Measurements from ENCODE around the gene EML2. TPM values are rescaled to one million over a fixed set of nuclear protein-coding genes. Genes with fewer than 3 reads are reported as not detected.
"Not testable (repeated sequence)": the region's sequence is repeated elsewhere in the genome, so short reads cannot be mapped to it uniquely, and the experiment has no call there.

Gene EML2
- total RNA-seq (2022) = 33.9 and 38.8 TPM in 2 replicates
- percentile 50 among the genes with signal in this experiment for Bru-seq, nascent RNA
- BruChase-seq, experiment 1, labeled RNA remaining after a 2-hour chase = percentile 48 among the genes with signal in this experiment
- percentile 51 among the genes with signal in this experiment for BruChase-seq, experiment 2, labeled RNA remaining after a 6-hour chase
- long read RNA-seq = 0 reads

DNA sequence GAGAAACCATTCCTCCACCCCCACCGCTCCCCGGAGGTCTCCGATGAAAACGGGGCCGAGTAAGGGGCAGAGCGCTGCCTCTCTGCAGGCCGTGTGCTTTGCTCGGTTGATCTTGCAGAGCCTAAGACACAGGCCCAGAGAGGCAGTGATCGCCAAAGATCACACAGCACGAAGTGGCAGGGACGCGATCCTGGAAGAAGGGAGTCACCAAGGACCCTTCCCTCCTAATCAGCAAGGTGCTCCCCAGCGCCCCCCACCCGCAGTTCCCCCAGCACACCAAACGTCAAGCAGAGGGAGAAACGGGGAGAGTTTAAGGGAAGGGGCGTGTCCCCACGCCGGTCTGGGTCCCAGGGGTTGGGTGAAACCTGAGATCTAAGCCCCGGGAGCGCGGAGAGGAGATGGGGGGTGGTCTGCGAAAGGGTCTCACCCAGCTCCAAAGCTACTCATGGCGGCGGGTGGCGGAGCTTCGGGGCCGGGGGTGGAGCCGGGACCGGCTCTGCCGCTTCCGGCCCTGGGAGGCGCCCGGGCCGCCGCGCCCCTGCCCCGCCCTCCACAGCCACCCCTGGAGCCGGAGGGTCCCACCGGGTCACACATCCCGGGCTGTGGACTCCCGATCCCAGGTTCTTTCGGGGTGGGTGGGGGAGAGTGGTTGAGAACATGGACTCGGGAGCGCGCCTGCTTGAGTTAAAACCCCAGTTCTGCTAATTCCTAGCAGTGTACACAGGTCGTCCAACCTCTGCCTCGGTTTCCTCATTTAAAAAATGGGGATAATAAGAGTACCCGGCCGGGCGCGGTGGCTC is at the start of gene EML2:
TSS of gene EML2 (minus strand) at position 468 of the 800 bp plus-strand sequence. CDS start at position 447, 21 bp downstream.
- Histone ChIP-seq H3K27me3 (replicated peaks; ENCODE audit: control insufficient read depth, insufficient read depth, low read length) (no peaks in the 10 kb centered on the region), H3K4me3 (ENCODE audit: low read depth, low read length) (peak within 1 kb of the TSS; percentile 53), H3K4me1 (peaks cover 25% of the 10 kb centered on the region), H3K36me3 (ENCODE audit: control insufficient read depth, insufficient read depth, low read length) (no peaks in the 10 kb centered on the region), H3K9me3 (no peaks in the 10 kb centered on the region)
- BruUV-seq (replicated peaks) = no TSS peak
- Mint-ChIP-seq H3K4me3 (ENCODE audit: unreplicated experiment) (peak within 1 kb of the TSS; percentile 75), H3K27me3 (ENCODE audit: insufficient read depth, unreplicated experiment) (no peaks in the 10 kb centered on the region), H3K4me1 (ENCODE audit: low read depth, unreplicated experiment) (peaks cover 25% of the 10 kb centered on the region), H3K36me3 (ENCODE audit: insufficient read depth, unreplicated experiment) (peaks cover 26% of the 10 kb centered on the region), H3K9me3 (ENCODE audit: unreplicated experiment) (no peaks in the 10 kb centered on the region), H3K27ac (ENCODE audit: unreplicated experiment) (peak within 1 kb of the TSS; percentile 83)
- TF ChIP-seq, protein P1, sequence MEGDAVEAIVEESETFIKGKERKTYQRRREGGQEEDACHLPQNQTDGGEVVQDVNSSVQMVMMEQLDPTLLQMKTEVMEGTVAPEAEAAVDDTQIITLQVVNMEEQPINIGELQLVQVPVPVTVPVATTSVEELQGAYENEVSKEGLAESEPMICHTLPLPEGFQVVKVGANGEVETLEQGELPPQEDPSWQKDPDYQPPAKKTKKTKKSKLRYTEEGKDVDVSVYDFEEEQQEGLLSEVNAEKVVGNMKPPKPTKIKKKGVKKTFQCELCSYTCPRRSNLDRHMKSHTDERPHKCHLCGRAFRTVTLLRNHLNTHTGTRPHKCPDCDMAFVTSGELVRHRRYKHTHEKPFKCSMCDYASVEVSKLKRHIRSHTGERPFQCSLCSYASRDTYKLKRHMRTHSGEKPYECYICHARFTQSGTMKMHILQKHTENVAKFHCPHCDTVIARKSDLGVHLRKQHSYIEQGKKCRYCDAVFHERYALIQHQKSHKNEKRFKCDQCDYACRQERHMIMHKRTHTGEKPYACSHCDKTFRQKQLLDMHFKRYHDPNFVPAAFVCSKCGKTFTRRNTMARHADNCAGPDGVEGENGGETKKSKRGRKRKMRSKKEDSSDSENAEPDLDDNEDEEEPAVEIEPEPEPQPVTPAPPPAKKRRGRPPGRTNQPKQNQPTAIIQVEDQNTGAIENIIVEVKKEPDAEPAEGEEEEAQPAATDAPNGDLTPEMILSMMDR (IDR thresholded peaks at IDR 0.05; ENCODE audit: insufficient read depth in 1 of 2, low read depth in 1 of 2, low read length in 1 of 2, severe bottlenecking in 1 of 2, unreplicated experiment in 1 of 2) = peak; percentile 45 to 67
- ChIA-PET CTCF (interaction anchor here (0.6 to 1.3 kb wide), 7 partner anchors 15 to 356 kb away, joined by 3 to 4 read pairs (median 3); partner anchors contain the start of gene CCDC61), POLR2A (interaction anchor here (0.6 to 0.8 kb wide), 2 partner anchors 38 to 153 kb away, joined by 3 read pairs; no protein-coding TSS in a partner anchor)
- DNase-seq = peak; percentile 70 to 78
- intact Hi-C loops (cut with micrococcal nuclease; ENCODE audit: unreplicated experiment) = no loop called here

DNA sequence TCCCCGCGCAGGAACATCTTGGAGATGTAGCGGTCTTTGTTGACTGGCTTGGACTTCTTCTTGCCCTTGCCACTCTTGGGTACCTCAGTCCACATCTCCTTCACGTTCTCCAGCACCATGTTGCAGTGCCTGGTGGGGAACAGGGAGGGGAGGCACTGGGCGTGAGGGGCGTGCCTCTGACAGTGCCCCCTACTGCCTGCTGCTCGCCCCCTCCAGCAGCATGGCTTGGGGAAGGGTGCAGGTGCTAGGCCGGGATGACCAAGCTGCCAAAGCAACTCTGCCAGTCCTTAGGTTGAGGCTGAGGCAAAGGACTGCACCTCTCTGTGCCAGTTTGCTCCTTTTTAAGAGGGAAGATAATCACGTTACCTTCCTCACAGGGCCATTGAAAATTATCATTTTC is 48.4 kb upstream of the EML2 start:
- CTCF ChIA-PET = interaction anchor here (0.6 to 0.8 kb wide), 2 partner anchors 10 to 1728 kb away, joined by 4 to 5 read pairs; no protein-coding TSS in a partner anchor
- Mint-ChIP-seq H3K4me1 (ENCODE audit: low read depth, unreplicated experiment) (no peaks in the 10 kb centered on the region), H3K27ac (ENCODE audit: unreplicated experiment) (no peak overlapping the region), H3K9me3 (ENCODE audit: unreplicated experiment) (no peaks in the 10 kb centered on the region), H3K27me3 (ENCODE audit: insufficient read depth, unreplicated experiment) (no peaks in the 10 kb centered on the region), H3K4me3 (ENCODE audit: unreplicated experiment) (no peak overlapping the region), H3K36me3 (ENCODE audit: insufficient read depth, unreplicated experiment) (peaks cover 67% of the 10 kb centered on the region)
- TF ChIP-seq, protein P1 (IDR thresholded peaks at IDR 0.05; ENCODE audit: insufficient read depth in 1 of 2, low read depth in 1 of 2, low read length in 1 of 2, severe bottlenecking in 1 of 2, unreplicated experiment in 1 of 2) = no peak
- POLR2A ChIA-PET = no interaction called here
- no peaks in the 10 kb centered on the region for H3K9me3 ChIP-seq
- no peaks in the 10 kb centered on the region for H3K27me3 ChIP-seq (replicated peaks; ENCODE audit: control insufficient read depth, insufficient read depth, low read length)
- no peak overlapping the region for H3K4me3 ChIP-seq (ENCODE audit: low read depth, low read length)
- H3K36me3 ChIP-seq (ENCODE audit: control insufficient read depth, insufficient read depth, low read length) = peaks cover 8% of the 10 kb centered on the region
- intact Hi-C loops (cut with micrococcal nuclease; ENCODE audit: unreplicated experiment) = no loop called here
- no peaks in the 10 kb centered on the region for H3K4me1 ChIP-seq
- BruUV-seq (replicated peaks) = no TSS peak
- DNase-seq = no peak

- DNase-seq; H3K36me3 ChIP-seq (ENCODE audit: control insufficient read depth, insufficient read depth, low read length); H3K4me1 Mint-ChIP-seq (ENCODE audit: low read depth, unreplicated experiment); H3K27me3 Mint-ChIP-seq (ENCODE audit: insufficient read depth, unreplicated experiment); POLR2A ChIA-PET; H3K27me3 ChIP-seq (replicated peaks; ENCODE audit: control insufficient read depth, insufficient read depth, low read length); H3K4me3 ChIP-seq (ENCODE audit: low read depth, low read length); H3K9me3 ChIP-seq; H3K4me3 Mint-ChIP-seq (ENCODE audit: unreplicated experiment); H3K27ac Mint-ChIP-seq (ENCODE audit: unreplicated experiment); intact Hi-C loops (cut with micrococcal nuclease; ENCODE audit: unreplicated experiment); H3K4me1 ChIP-seq; H3K9me3 Mint-ChIP-seq (ENCODE audit: unreplicated experiment); BruUV-seq (replicated peaks): not testable (repeated sequence)
- CTCF ChIA-PET = interaction anchor here (0.6 to 0.7 kb wide), 2 partner anchors 46 to 127 kb away, joined by 3 read pairs; partner anchors contain the start of gene FBXO46
- peaks cover 66% of the 10 kb centered on the region for H3K36me3 Mint-ChIP-seq (ENCODE audit: insufficient read depth, unreplicated experiment)
These were observed 45.8 kb upstream of the EML2 start for GRCh38 chr19:45685045-45685444.
